GM19240 (cell line): Measurements from ENCODE around the gene SNED1.
A peak's percentile ranks its signal among the peaks of the same experiment; 100 is the strongest.

Experiments
- DNase-seq: peaks from one replicate; pipeline ENCODE4 v3.0.0; 2011; ENCODE audit warnings: low spot score; ENCODE audit not compliant: insufficient read length

Gene SNED1

DNA sequence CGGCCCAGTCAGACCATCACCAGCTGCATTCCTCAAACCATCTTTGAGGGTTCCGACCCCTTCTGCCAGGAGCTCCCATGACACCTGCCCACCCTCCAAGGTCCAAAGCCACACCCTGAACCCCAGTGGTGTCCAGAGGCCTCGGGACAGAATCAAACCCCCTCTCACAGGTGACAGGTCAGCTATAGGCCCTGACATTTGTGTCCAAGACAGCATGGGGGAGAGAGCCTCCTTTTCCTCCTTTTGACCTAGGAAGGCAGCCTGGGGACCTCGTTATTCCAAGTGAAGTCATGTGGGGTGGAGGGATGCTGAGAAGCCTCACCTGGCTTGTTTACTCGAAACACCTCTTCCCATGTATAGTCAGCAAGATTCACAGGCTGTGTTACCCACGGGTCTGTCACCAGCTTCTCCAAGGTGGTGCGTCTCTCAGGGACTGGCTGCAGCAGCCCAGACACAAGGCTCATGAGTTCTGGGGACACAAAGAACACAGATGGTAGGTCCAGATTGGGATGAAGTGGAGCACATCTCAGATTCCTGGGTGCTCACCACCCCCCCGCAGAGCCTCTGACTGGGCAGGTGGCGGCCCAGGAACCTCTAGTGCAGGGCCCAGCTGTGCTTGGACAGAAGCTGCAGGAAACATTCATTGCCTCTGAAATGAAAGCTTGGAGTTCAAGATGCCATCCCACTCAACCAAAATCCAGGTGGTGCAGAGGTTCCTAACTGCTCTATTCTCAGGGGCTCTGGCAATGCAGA lies 108.8 kb downstream of the SNED1 start:
- no peak for DNase-seq

DNA sequence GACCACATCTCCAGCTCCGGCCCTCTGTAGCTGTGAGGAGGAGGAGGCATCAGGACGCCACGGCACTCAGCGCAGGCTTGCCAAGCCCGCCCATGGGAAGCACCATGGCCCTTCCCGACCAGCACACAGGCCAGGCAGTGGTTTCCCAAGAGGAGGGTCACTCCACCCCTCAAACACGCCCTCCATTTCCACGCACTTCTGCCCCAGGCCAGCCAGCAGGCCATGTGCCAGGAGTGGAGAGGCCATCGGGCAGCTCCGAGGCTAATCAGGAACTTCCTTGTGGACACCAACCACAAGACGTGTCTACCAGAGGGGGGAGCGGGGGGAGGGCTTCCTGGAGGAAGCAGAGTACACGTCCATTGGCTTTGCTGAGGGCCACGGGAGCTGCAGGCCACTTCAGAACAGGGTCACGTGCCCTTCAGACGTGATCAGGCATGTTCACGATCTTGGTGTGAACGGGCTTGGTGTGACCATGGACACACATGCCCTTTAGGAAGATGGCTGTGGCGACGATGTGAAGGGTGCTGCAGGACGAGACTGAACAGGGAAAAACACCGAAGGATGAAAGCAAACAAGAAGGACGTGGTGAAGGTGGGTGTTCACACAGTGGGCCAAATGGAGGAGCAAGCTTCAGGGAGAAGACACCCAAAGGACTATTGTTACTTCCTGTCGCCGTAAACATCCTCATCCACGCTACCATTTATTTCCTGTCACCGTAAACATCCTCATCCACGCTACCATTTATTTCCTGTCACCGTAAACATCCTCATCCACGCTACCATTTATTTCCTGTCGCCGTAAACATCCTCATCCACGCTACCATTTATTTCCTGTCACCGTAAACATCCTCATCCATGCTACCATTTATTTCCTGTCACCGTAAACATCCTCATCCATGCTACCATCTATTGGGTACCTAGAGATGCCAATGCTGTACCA lies 110.1 kb downstream of the SNED1 start:
- DNase-seq: no peak

DNA sequence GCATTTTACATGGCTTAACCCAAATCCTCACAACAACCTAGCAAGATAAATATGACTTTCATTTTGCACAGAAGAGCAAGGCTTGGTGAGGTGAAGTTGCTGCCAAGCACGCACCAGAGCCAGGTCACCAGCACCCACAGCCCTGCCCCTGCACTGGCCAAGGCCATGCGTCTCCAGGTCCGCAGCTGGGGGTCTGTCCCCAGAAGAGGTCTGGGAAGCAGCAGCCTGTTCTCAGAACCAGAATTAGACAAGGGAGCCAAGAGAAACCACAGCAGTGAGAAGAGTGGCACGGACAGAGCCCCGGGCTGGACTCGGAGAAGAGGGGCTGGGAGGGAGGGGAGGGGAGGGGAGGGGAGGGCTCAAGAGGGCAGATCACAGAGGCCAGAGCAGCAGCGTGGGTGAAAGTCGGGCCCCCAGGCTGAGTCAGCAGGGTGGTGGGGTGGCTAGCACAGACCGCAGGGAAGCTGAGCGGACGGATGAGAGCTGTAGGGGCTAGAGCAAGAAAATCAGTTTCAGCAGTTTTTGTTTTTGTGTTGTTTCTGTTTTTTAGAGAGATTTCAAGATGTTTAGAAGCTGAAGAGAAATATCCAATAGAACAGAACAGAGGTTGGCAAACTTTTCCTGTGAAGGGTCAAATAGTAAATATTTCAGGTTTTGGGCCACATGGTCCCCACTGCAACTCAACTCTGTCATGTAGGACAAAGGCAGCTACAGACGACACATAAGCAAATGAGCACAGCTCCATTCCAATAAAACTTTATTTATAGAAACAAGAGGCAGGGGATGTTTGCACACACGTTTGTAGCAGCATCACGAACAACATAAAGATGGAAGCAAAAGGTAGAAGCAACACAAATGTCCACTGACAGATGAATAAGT lies 111.0 kb downstream of the SNED1 start:
- no peak for DNase-seq

DNA sequence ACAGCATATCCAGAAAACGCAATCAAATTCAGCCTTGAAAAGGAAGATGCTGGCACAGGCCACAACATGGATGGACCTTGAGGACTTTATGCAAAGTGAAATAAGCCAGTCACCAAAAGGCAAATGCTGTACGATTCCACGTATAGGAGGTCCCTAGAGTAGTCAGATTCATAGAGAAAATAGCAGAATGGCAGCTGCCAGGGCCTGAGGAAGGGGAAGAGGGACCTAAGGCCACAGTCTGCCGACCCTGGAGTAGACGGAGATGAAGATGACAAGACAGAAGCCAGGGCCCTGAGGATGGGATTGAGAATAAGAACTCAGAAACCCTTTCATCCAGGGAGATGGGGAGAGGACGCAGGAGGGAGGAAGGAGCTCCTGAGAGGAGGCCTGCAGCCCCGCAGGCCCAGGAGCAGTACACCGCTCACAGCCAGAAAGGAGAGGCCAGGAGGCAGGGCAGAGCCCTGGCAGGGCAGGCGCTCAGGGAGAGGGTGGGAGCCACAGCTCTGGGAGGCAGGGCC lies 111.7 kb downstream of the SNED1 start:
- DNase-seq: no peak

DNA sequence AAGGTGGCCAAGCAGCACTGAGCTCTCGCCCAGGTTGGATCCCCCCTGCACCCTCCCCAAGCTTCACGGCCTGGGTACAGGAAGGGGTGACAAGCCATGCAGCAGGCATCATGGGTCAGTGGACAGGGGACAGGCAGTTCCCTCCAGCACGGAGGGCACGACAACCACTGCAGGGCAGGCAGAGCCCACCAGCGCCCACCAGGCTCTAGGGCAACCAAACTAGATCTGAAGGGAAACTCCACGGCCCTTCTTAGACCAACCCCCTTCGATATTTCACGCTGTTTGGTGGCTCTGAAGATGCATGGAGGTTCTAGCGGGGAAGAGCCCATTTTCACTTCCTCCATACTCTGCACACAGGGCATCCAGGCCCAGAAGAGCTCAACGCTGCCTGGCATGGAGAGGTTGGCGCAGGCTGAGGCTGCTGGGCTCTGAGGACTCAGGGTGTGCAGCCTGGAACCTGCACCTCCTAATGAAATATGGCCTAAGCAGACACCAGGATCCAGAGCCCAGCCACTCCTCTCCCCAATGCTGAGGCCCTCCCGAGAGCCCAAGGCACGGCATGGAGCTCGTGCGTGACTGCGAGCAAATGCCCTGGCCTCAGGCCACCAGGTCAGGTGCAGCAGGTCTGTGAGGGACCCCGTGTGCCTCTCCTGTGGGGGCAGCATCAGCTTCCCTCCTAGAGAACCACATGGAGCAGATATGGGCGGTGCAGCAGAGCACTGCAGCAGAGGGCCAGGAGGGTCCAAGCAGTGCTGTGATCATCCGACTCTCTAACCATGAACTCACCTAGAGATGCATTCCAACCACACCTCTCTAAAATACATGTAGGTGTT lies 112.4 kb downstream of the SNED1 start:
- peak; percentile 38 for DNase-seq

DNA sequence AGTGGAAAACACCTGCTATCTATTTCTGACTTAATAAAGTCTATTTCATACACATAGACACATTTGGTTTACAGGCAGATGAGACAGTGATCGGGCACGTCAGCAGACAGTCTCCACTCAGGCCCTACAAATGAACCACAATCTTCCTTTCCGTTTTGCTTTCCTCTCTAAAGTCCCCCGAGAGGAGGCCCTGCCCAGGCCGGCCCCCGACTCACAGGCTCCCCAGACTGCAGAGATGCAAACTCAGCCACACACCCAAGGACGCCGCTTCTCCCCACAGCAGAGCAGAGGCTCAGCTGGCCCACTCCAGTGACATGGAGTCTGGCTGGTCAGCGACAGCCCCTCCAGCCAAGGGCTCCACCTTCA lies 113.0 kb downstream of the SNED1 start:
- DNase-seq: peak; percentile 34

DNA sequence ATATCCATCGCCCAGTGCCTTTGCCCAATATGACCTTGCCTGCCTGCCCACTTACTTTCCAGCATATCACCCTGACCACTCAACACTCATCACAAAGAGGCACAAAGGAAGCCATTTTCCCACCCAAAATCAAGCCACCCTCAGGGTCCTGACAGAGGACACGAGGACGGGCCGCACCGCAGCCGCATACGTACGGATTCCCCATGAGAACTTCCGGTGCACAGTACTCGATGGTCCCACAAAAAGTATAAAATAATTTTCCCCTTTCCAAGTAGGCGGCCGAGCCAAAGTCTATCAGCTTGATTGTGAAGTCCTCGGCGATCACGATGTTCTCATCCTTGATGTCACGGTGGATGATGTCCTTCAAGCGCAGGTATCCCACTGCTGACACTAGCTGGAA lies 113.6 kb downstream of the SNED1 start:
- no peak for DNase-seq

DNA sequence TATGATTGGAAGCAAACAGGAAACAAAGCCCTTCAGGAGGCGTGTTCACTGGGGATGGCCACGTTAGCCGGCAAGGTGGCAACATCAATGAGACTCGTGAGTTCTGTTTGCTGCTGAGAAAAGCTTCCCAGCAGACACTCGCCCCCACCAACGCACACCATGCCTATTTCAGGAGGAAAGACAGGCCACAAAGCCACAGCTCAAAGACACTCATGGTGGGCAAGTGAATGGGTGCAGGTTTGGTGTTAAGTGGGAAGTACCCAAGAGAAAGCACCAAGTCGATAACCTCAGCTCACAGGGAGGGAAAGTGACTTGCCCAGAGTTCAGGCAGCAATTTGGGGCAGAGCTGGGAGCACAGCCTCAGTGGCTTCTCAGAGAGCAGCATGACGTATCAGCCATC lies 114.2 kb downstream of the SNED1 start:
- DNase-seq: peak; percentile 28

DNA sequence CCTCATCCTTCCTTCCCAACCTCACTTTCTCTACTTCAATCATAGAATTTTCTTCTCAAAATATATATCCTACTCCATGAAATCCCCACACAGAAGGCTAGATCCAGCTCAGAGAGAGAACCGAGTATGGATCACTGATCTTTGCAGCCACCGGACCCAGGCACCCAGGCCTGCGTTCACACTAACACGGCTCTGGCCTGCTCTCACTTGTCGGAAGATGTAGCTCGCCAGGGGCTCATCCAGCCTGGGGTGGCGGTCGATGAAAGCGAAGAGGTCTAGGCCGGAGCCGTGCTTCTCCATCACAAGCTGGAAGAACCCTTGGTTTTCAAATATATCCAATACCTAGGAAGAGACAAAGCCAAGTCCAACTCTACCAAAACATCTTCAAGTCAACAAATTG lies 116.4 kb downstream of the SNED1 start:
- DNase-seq: no peak

DNA sequence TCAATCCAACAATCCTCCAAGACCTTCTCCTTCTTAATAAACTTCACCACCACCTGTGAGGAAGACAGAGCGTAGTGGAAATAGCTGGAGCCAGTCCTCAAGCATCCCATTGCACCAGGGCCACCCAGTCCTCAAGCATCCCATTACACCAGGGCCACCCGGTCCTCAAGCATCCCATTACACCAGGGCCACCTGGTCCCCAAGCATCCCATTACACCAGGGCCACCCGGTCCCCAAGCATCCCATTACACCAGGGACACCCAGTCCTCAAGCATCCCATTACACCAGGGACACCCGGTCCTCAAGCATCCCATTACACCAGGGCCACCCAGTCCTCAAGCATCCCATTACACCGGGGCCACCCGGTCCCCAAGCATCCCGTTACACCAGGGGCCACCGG lies 116.9 kb downstream of the SNED1 start:
- no peak for DNase-seq

DNA sequence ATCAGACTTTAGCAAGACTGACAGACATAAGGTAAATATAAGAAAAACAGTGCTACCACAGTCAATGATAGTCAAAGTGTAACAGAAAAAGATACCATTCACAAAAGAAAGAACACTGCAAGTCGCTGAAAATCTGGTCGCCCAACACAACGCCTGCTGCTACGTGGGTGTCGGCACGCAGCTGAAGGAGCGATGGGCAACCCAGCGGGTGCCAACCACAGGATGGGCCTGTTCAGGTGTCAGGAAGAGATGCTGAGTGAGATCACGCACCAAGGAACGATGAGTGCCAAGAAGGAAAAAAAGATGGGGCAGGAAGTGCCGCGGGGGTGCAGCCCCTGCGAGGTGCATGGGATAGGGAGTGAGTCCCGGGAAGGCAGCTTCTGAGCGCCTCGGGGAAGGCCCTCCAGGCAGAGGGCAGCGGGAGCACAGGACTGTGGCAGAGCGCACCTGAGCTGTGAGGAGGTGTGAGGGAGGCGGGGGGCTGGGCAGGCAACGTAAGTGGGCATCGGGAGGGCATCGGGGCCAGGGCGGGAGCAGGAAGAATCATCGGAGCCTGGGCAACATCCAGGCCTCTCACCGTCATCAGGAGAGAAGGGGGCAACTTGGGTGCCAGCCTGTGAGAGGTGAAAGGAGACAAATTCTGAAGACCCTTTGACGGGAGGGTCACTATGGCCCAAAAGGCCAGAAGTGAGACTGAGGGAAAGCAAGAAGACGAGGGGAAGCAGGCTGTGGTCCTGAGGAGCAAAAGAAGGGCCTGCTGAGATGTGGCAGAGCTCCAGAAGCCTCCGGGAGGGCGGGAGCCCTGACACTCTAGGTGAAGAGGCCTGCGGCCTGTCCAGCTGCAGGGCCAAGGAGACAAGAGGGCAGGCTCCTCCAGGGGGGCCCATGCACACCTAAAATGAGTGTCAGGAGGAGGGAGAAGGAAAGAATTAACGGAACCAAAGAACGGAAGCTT lies 118.5 kb downstream of the SNED1 start:
- DNase-seq: no peak

DNA sequence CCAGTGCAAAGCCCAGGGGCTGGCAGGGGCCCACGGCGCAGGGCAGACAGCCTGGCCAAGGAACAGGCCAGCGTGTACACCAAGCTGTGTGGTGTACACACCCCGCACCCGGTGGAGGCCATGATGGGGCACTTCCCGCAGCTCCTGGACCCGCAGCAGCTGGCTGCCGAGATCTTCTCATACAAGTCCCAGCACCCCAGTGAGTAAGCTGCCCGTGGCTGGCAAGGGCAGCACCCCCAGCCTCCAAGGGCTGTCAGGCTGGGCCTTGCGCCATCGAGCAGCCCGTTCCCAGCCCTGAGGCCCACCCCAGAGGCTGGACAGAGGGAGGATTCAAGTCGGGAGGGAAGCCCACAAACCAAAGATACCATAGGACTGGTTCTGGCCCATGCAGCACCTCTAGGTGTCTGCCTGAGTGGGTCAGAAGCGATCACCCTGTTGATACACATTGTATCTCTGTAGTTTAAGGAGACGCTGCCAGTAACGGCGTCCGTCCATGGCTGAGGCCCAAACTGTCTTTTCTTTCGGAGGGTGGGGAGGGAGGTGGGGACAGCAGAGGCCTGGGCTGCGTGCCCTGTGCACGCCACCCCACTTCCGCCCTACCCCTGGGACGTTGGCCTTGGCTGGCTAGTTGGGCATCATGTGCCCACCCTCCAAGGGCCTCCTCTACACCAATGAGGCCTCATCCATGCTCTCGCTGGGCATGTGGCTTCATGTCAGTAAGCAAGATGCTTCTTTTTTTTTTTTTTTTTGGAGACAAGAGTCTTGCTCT lies 120.5 kb downstream of the SNED1 start:
- DNase-seq: no peak

DNA sequence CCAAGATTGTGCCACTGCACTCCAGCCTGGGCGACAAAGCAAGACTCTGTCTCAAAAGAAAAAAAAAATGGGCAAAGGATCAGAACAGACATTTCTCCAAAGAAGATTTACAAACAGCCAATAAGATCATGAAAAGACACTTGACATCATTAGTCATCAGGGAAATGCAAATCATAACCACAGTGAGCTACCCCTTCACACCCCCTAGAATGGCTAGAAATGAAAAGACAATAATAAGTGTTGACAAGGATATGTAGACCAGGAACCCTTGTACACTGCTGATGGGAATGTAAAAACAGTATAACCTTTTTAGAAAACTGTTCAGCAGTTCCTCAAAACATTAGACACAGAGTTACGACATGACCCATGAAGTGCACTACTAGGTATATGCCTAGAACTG lies 122.0 kb downstream of the SNED1 start:
- DNase-seq: no peak

DNA sequence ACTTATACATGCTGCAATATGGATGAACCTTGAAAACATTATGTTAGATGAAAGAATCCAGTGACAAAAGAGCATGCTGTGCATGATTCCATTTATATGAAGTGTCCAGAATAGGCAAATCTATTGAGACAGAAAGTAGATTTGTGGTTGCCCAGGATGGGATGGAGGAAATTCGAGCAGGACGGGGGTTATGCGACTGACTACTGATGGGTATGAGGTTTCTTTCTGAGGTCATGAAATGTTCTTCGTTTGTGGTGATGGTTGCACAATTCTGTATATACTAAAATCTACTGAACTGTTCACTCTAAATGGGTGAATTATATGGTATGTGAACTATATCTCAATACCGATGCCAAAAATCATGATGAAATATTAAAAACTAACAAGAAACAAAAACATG lies 122.6 kb downstream of the SNED1 start:
- DNase-seq: no peak

DNA sequence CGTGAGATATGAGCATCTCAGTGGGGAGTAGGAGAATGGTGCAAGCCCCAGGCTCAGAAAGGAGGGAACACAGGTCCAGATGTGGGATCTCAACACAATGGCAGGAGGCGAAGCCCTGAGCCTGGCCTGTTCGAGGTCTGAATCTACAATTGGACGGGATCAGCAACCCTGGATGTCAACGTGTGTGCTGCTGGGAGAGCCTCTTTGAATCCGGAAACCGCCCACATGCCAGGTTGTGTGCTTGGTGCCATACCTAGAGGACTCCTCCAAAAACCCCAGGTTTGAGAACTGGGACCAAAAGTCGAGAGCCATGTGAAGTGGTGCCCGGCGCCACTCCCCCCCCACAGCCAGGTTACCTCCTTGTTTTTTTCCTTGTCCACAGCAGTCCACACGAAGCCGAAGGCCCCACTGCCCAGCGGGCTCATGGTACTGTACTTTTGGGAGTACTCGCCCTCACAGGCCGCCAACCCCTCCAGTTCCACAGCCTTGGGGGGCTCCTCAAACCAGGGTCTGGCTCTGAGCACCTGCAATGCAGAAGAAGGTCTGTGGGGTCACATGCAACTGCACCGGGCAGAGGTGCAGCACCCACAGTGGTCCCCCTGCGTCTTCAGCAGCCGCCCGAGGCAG lies 124.1 kb downstream of the SNED1 start:
- no peak for DNase-seq

DNA sequence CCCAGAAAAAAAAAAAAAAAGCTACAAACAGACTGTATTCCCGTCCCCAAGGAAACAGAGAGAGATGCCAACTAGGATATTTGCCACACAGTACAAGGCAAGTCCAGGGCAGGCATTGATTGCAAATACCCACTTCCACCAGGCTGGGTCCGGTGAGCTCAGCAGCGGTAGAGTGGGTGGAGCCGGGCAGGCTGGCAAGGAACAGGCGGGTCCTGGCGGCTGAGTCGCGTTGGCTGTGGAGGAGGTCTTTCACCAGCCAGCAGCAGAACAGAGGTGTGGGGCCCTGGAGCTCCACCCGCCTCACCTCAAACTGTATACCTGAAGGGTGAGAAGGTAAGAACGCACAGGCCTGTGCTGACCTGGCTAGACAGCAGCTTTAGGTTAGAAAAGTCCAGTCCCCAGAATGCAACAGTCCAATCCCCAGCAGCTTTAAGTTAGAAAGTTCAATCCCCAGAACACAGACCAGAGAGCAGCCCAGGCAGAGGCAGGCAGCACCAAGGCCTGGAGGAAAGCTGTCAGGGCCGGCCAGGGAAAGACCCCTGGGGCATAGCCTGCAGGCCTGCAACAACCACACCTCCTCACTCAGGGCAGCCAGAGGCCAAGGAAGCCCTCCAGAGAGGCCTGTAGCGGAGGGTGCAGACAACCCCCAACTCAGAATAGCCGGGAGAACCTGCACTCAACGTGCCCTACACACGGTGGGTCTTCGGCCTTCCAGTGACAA lies 125.6 kb downstream of the SNED1 start:
- DNase-seq: no peak

DNA sequence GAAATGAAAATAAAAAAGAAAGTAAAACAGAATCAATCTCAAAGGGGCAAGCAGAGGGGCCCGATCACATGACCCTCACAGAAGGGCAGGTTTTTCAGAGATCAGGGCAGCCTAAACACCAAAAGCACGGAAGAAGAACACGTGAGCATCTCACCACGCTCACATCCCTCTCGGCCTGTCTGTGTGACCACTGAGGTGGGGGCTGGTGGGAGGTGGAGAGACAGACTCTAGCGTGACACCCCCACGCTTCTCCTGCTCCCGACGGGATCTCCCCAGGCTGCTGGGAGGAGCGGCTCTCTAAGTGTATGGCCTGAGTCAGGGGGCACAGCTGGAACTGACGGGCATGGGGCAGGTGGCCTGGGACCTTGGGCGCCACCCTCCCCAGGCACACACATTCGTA lies 127.2 kb downstream of the SNED1 start:
- DNase-seq: no peak

DNA sequence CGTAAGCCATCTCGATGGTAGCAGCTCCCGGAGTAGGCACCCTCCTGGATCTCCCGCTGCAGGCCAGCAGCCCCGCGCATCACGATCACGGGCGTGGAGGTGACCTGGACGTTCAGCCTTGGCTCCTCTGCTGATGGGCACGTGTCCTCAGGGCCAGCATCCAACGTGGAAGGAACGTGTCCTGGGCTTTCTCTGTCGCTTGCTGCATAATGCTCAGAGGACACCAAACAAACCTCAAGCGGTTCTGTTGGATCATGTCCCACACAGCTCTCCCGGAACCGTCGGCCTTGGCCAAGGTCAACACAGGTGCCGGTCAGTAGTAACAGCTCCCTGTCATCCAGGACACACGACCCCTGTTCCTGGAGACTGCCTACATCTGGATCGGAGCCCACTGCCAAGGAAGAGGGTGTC lies 127.8 kb downstream of the SNED1 start:
- no peak for DNase-seq
